Measurements from ENCODE around the gene GPC6.

GRCh38 chr13:94121686-94122085 lies 895.1 kb downstream of the GPC6 start:
- no peak for TF ChIP-seq SMARCA5 (IDR thresholded peaks at IDR 0.05)
- TF ChIP-seq TRIM24 (IDR thresholded peaks at IDR 0.05) = no peak
- TF ChIP-seq ZHX1 (conservative IDR thresholded peaks at IDR 0.05; ENCODE audit: low read length) = no peak
- TF ChIP-seq DNMT1 (IDR thresholded peaks at IDR 0.05) = no peak
- no peak for TF ChIP-seq EZH2 (IDR thresholded peaks at IDR 0.05; ENCODE audit: borderline replicate concordance, low read depth, low read length)
- TF ChIP-seq GATA2 (CRISPR knock-in tag; IDR thresholded peaks at IDR 0.05) = no peak
- TF ChIP-seq TFAM (CRISPR knock-in tag; conservative IDR thresholded peaks at IDR 0.05) = no peak
- TF ChIP-seq ATF6 (CRISPR knock-in tag; IDR thresholded peaks at IDR 0.05) = no peak
- TF ChIP-seq FOXP4 (CRISPR knock-in tag; IDR thresholded peaks at IDR 0.05; ENCODE audit: borderline replicate concordance) = no peak
- no peak for TF ChIP-seq MTF1 (CRISPR knock-in tag; IDR thresholded peaks at IDR 0.05; ENCODE audit: borderline replicate concordance)
- TF ChIP-seq MBD2 (IDR thresholded peaks at IDR 0.05; ENCODE audit: borderline replicate concordance, low read depth) = no peak
- no peak for TF ChIP-seq MXI1 (IDR thresholded peaks at IDR 0.05; ENCODE audit: low read depth, low read length)
- TF ChIP-seq FUS (optimal IDR thresholded peaks at IDR 0.05; ENCODE audit: low read depth, low read length) = no peak
- TF ChIP-seq CTCF (IDR thresholded peaks at IDR 0.05 in 2 of 3, conservative IDR thresholded peaks at IDR 0.05 in 1 of 3; ENCODE audit: insufficient read depth in 2 of 3, low read depth in 1 of 3, low read length in 3 of 3) = no peak
